Osteoblast (primary cell): ENCODE measurements around the gene FHIP1B. TPM values are rescaled to one million over a fixed set of nuclear protein-coding genes. Genes with fewer than 3 reads are reported as not detected.

Experiments used
- DNase-seq: peaks from one replicate; pipeline ENCODE4 v3.0.0; 2011; ENCODE audit warnings: low spot score, mixed read lengths; ENCODE audit not compliant: insufficient read length; ENCODE audit errors: missing footprints
- H2AFZ ChIP-seq: 2 replicates; pipeline ENCODE4 v1.6.0; 2011; ENCODE audit warnings: mild to moderate bottlenecking, low read length
- H3K27ac ChIP-seq: 2 replicates; pipeline ENCODE4 v1.5.1; 2011; ENCODE audit warnings: mild to moderate bottlenecking, low read depth, low read length, moderate library complexity
- H3K27me3 ChIP-seq: 2 replicates; pipeline ENCODE4 v1.6.0; 2012; ENCODE audit warnings: mild to moderate bottlenecking, control low read depth, inconsistent platforms, low read length, moderate library complexity; ENCODE audit not compliant: insufficient read depth
- H3K36me3 ChIP-seq: 2 replicates; pipeline ENCODE4 v1.5.1; 2011; ENCODE audit warnings: mild to moderate bottlenecking, low read length, control low read depth, moderate library complexity; ENCODE audit not compliant: insufficient read depth
- H3K4me1 ChIP-seq: 2 replicates; pipeline ENCODE4 v1.5.1; 2011; ENCODE audit warnings: mild to moderate bottlenecking, low read length, control low read depth, moderate library complexity; ENCODE audit not compliant: insufficient read depth
- H3K4me2 ChIP-seq: 2 replicates; pipeline ENCODE4 v1.6.0; 2011; ENCODE audit warnings: mild to moderate bottlenecking, low read length; ENCODE audit not compliant: insufficient read depth
- H3K4me3 ChIP-seq: fragments of 200-600 bp; sonication (generic); 3 replicates; pipeline ENCODE4 v1.5.1; 2012; ENCODE audit warnings: mild to moderate bottlenecking, low read length, inconsistent platforms; ENCODE audit not compliant: insufficient read depth
- H3K79me2 ChIP-seq: 2 replicates; pipeline ENCODE4 v1.6.0; 2012; ENCODE audit warnings: mild to moderate bottlenecking, low read length, control low read depth, inconsistent platforms; ENCODE audit not compliant: insufficient read depth
- H3K9me3 ChIP-seq: 2 replicates; pipeline ENCODE4 v1.5.1; 2011; ENCODE audit warnings: low read depth, low read length, control low read depth
- H4K20me1 ChIP-seq: 2 replicates; pipeline ENCODE4 v1.6.0; 2012; ENCODE audit warnings: mild to moderate bottlenecking, low read length, control low read depth; ENCODE audit not compliant: insufficient read depth
- CTCF ChIP-seq: IDR thresholded peaks from 2 replicates; pipeline ENCODE4 v1.5.1; 2011; ENCODE audit warnings: mild to moderate bottlenecking, low read depth, low read length, moderate library complexity; ENCODE audit errors: extremely low read depth
- total RNA-seq: library from RNA; depleted of rRNA; stranded (reverse); fragments of >200 nt; gene quantifications from 2 replicates; pipeline ENCODE4 v1.2.3, GENCODE V29; 2012

Gene FHIP1B
- total RNA-seq, 1 donor, result 15.6 TPM

GRCh38 chr11:6210274-6210955 lies 24.0 kb downstream of the FHIP1B start:
- Histone ChIP-seq H3K27me3 (no peaks in the 10 kb centered on the region), H4K20me1 (peaks cover under 1% of the 10 kb centered on the region), H3K36me3 (peaks cover 35% of the 10 kb centered on the region), H3K4me1 (no peaks in the 10 kb centered on the region), H3K9me3 (no peaks in the 10 kb centered on the region), H3K4me3 (no peak overlapping the region), H3K4me2 (no peak overlapping the region), H3K79me2 (no peaks in the 10 kb centered on the region), H3K27ac (no peak overlapping the region), H2AFZ (no peak overlapping the region)
- no peak for DNase-seq
- no peak for TF ChIP-seq CTCF

GRCh38 chr11:6209801-6210200 lies 24.6 kb downstream of the FHIP1B start:
- Histone ChIP-seq H3K27ac (no peak overlapping the region), H3K4me1 (no peaks in the 10 kb centered on the region), H3K4me3 (no peak overlapping the region), H3K27me3 (no peaks in the 10 kb centered on the region), H3K4me2 (no peak overlapping the region), H3K9me3 (no peaks in the 10 kb centered on the region), H3K79me2 (no peaks in the 10 kb centered on the region), H2AFZ (no peak overlapping the region), H3K36me3 (peaks cover 35% of the 10 kb centered on the region), H4K20me1 (peaks cover 3% of the 10 kb centered on the region)
- TF ChIP-seq CTCF, result no peak
- no peak for DNase-seq

GRCh38 chr11:6206456-6207180 lies 27.8 kb downstream of the FHIP1B start:
- Histone ChIP-seq H3K27me3 (no peaks in the 10 kb centered on the region), H3K36me3 (peaks cover 20% of the 10 kb centered on the region), H4K20me1 (peaks cover 3% of the 10 kb centered on the region), H3K4me1 (no peaks in the 10 kb centered on the region), H3K4me3 (no peak overlapping the region), H3K27ac (no peak overlapping the region), H3K79me2 (no peaks in the 10 kb centered on the region), H2AFZ (no peak overlapping the region), H3K9me3 (no peaks in the 10 kb centered on the region), H3K4me2 (no peak overlapping the region)
- DNase-seq, result no peak
- no peak for TF ChIP-seq CTCF

GRCh38 chr11:6205366-6205765 lies 29.1 kb downstream of the FHIP1B start, which contains the start of gene C11orf42:
C11orf42 (plus strand) TSS chr11:6205557; CDS start chr11:6205616, 59 bp downstream.
- Histone ChIP-seq H3K4me2 (no peak within 1 kb of the TSS), H3K36me3 (peaks cover 12% of the 10 kb centered on the region)

More at GRCh38 chr11:6205366-6205765, 29.1 kb downstream of the FHIP1B start, which contains the start of gene C11orf42:
- Histone ChIP-seq H3K27ac (no peak within 1 kb of the TSS), H3K4me1 (no peaks in the 10 kb centered on the region), H2AFZ (no peak within 1 kb of the TSS), H3K27me3 (no peaks in the 10 kb centered on the region), H3K9me3 (no peaks in the 10 kb centered on the region), H3K79me2 (no peaks in the 10 kb centered on the region), H3K4me3 (no peak within 1 kb of the TSS), H4K20me1 (peaks cover 3% of the 10 kb centered on the region)
- TF ChIP-seq CTCF, result no peak
- no peak for DNase-seq
